ENCODE data around the gene EDN1.
"Not testable (repeated sequence)": the region's sequence is repeated elsewhere in the genome, so short reads cannot be mapped to it uniquely, and the experiment has no call there.

Gene EDN1

DNA sequence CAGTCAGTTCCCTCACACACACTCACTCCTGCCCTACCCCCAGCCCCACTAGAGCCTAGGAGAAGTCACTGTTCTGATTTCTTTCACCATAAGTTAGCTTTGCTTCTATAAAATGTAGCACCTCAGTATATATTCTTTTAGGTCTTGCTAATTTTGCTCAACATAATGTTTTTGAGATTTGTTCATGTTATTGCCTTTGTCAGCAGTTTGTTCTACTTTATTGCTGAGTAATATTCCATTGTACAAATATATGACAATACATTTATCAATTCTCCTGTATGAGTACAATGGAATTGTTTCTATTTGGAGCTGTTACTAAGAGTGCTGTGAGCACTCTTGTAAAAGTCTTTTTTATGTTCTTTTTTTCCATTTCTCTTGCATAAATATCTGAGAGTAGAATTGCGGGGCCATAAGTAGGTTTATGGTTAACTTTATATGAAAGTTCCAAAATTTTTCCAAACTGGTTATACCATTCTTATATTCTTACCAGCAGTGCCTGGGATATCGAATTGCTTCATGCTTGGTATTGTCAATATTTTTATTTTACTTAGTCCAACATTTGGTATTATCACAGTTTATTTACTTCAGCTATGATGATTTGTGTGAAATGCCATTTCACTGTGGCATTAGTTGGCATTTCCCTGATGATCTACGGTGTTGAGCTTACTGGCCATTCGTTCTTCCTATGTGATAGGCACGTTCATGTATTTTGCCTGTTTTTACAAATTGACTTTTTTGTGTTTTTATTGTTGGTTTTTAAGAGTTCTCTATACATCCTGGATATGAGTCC is 25.3 kb downstream of the EDN1 start:
- in situ Hi-C loops (cut with HindIII; ENCODE audit: low sequenced_read_pairs): no loop called here

GRCh38 chr6:12318749-12319148 is 28.6 kb downstream of the EDN1 start:
- in situ Hi-C loops (cut with HindIII; ENCODE audit: low sequenced_read_pairs): no loop called here

DNA sequence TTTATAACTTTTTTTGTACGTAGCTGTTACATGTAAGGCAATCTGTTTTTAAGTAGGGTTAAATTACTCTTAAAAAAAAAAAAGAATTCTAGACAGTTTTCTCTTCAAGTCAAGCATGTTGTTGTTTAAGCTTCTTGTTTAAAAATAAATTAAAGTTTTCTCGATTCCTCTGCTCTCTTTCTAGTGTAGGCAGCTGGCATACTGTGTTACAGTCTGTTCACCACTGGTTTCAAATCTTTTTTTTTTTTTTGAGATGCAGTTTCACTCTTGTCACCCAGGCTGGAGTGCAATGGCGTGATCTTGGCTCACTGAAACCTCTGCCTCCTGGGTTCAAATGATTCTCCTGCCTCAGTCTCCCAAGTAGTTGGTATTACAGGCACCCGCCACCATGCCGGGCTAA is 29.9 kb downstream of the EDN1 start:
- in situ Hi-C loops (cut with HindIII; ENCODE audit: low sequenced_read_pairs): not testable (repeated sequence)

DNA sequence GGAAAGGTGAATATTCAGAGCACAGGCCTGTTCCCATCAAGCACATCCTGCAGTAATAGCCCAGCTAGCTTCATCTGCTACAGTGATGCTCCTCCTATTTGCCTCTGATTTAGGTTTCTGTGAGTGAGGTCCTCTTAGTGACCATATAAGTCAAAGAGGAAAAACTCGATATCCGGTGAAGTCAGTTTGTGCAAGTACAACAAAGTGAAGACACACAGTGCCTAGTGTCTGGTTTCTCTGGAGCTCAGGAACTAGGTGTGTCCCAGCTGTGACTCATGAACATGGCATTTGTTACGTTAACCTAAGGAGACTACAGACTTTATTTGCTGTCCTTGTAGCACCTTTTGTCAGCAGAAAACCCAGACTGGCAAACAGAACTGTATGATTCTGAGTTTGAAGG is 33.9 kb downstream of the EDN1 start:
- in situ Hi-C loops (cut with HindIII; ENCODE audit: low sequenced_read_pairs): no loop called here

- in situ Hi-C loops (cut with HindIII; ENCODE audit: low sequenced_read_pairs): no loop called here
Observed at GRCh38 chr6:12324748-12325147, 34.6 kb downstream of the EDN1 start.

- in situ Hi-C loops (cut with HindIII; ENCODE audit: low sequenced_read_pairs): no loop called here
Observed at GRCh38 chr6:12325872-12326271, 35.7 kb downstream of the EDN1 start.

GRCh38 chr6:12327391-12327790 is 37.2 kb downstream of the EDN1 start:
- in situ Hi-C loops (cut with HindIII; ENCODE audit: low sequenced_read_pairs): no loop called here

DNA sequence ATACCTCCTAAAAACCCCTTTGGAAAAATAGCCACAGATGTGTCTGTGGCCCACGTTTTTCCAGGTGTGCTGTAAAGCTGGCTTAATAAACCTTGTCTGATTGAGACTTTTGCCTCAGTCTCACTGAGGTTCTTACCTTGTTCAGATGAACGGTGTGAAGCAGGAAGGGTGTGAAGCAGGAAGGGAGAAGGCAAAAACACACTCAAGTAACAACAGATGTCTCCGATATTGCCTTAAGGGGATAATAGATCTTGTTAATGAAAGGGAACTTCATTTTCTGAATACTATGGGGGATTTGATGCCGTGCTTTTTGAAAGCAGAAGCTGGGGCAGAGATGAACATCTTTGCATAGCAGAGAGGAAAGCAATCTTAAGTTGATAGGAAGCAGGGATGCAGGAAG is 37.8 kb downstream of the EDN1 start:
- in situ Hi-C loops (cut with HindIII; ENCODE audit: low sequenced_read_pairs): no loop called here

- in situ Hi-C loops (cut with HindIII; ENCODE audit: low sequenced_read_pairs): no loop called here
Observed at GRCh38 chr6:12328701-12329100, 38.5 kb downstream of the EDN1 start.

DNA sequence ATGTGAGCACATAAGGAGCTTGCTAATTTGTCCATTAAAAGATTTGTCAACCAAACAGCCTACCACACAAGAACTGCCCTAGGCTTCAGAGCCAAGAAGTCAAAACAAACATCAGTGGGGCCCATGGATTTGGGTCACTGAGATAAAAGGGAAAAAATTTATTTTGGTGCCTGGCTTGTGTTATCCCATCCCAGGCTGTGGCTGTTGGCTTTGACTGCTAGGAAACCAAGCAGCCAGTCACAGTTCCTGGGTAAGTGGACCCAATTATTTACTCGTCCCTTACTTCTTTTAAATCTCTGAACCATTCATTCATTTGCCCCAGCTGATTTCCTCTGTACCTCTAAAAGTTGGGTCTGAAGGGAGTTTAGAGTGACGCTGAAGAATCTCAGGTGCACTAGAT is 41.3 kb downstream of the EDN1 start:
- in situ Hi-C loops (cut with HindIII; ENCODE audit: low sequenced_read_pairs): no loop called here

- in situ Hi-C loops (cut with HindIII; ENCODE audit: low sequenced_read_pairs): no loop called here
Observed at GRCh38 chr6:12331951-12332749, 42.0 kb downstream of the EDN1 start.

DNA sequence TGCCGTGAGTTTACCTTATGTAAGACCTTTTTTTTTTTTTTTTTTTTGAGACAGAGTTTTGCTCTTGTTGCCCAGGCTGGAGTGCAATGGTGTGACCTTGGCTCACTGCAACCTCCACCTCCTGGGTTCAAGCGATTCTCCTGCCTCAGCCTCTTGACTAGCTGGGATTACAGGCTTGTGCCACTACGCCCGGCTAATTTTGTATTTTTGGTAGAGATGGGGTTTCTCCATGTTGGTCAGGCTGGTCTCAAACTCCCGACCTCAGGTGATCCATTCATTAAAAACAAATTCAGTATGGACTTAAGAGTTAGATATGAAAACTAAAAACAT is 42.6 kb downstream of the EDN1 start:
- in situ Hi-C loops (cut with HindIII; ENCODE audit: low sequenced_read_pairs): not testable (repeated sequence)

- in situ Hi-C loops (cut with HindIII; ENCODE audit: low sequenced_read_pairs): no loop called here
Observed at GRCh38 chr6:12333128-12333527, 43.0 kb downstream of the EDN1 start.

DNA sequence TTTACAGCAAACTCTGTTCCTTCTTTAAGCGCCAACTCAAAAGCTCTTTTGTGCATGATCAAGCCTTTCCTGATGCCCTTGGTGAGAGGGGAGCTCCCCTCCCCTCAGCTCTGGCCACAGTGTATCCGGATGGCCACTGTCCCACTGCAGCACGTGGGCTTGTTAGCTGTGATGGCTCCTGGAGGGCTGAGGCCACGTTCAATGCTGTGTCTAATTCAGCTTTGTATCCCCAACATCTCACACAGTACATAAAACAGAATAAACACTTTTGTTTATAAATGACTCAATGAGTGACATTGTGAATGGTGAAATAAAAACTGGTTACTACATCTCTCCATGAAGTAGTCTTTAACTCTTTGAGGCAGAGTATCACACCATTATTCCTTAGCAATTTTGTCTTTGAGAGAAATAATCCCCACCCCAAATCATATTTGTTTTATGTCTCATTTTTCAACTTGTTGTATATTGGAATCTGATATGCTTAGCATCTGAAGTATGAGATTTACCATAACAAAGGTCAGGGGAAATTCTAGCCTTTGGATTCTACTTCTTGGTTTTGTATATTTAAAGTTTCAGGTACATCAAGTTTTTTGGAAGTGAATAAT is 44.5 kb downstream of the EDN1 start:
- in situ Hi-C loops (cut with HindIII; ENCODE audit: low sequenced_read_pairs): no loop called here

DNA sequence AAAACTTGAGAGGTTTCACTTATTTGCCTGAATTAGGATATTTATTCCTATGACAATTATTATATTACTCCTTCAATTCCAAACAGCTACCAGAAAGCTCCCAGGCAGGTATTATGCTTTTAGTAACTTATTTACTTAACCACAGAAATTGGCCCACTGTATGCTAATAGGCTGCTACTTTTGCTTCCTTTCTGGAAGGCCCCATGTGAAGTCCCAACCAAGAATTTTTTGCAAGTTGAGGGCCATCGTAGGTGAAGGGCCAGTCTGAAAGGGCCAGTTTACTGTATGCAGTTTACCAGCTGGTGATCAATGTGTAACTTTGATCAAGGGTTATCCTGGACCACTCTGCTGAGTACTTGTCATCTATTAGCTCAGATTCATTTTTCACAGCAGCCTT is 45.0 kb downstream of the EDN1 start:
- in situ Hi-C loops (cut with HindIII; ENCODE audit: low sequenced_read_pairs): no loop called here

GRCh38 chr6:12335717-12336116 is 45.6 kb downstream of the EDN1 start:
- in situ Hi-C loops (cut with HindIII; ENCODE audit: low sequenced_read_pairs): no loop called here

DNA sequence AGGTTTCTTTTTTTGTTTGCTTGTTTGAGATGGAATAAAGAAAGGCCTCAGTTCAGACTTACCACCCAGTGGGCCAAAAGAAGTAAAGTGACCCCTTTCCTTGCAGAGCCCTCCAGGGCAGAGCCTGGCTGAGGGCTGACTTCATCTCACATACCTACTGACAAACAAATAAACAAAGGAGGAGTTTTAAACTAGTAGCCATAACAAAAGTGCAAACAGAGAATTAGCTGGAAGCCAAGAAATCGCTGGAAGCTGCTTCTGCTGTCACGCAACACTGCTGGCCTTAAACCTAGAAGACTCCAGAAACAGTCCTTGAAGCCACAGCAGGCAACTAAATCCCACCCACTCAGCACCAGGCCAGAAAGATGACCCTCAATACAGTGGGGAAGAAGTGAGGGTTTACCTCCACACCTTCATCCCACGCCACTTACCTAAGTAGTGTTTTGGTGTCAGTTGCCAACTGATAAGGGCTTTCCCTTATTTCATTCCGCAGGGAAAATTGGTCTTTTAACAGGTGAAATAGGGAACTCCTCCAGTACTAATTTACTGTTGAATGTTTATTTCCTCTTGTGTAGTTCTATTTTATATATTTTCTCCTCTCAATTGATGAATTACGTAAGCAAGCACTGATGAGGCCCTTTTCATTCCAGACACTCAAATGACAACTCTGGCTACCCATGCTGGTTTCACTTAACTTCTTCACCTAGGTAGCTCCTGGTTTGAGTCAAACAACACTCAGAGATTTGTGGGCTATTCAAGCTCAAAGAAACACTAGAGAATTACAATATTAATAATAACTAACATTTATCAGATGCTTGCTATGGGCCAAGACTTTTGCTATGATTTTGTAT is 46.2 kb downstream of the EDN1 start:
- in situ Hi-C loops (cut with HindIII; ENCODE audit: low sequenced_read_pairs): no loop called here

GRCh38 chr6:12339022-12339421 is 48.9 kb downstream of the EDN1 start:
- in situ Hi-C loops (cut with HindIII; ENCODE audit: low sequenced_read_pairs): no loop called here

GRCh38 chr6:12339808-12340487 is 49.8 kb downstream of the EDN1 start:
- in situ Hi-C loops (cut with HindIII; ENCODE audit: low sequenced_read_pairs): no loop called here

DNA sequence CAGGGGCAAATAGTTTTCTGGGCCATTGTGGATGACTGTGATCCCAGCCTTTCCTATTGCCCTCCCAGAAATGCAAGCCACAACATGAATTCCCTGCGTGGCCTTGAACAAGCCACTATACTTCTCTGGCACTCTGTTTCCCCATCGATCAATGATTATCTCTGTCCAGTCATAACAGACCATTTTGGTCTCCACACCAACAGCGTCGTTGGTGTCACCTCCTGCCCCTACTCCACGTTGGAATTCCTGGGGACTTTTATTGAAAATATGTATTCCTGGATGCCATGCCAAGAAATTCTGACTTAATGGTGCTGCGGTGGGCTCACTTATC is 50.3 kb downstream of the EDN1 start:
- in situ Hi-C loops (cut with HindIII; ENCODE audit: low sequenced_read_pairs): no loop called here

DNA sequence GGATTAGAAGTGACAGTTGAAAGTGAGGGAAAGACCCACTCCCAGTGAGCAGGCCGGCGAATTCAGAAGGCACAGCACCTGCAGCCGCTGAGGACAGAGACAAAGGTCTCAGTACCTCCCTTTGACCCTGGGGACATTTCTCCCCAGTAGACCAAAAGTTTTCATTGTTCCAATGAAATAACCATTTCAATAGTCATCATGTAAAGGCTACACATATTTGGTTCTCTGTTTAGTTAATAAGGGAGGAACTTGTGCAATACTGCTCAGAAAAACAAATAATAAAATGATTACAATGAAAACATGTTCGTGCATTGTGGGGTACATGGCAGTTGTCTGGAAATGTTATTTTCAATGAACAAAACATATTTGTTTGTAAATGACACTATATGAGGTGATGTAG is 52.5 kb downstream of the EDN1 start:
- in situ Hi-C loops (cut with HindIII; ENCODE audit: low sequenced_read_pairs): no loop called here

Data from endothelial cell of hepatic sinusoid (primary cell).